CD4-positive, alpha-beta T cell treated with Interleukin-21 for 1 hour (primary cell): Measurements from ENCODE around the gene DERA.
"Not testable (repeated sequence)": the region's sequence is repeated elsewhere in the genome, so short reads cannot be mapped to it uniquely, and the experiment has no call there.

Experiments used
- DNase-seq: peaks from one replicate; pipeline ENCODE4 v3.0.0-alpha.2; 2020

Gene DERA

DNA sequence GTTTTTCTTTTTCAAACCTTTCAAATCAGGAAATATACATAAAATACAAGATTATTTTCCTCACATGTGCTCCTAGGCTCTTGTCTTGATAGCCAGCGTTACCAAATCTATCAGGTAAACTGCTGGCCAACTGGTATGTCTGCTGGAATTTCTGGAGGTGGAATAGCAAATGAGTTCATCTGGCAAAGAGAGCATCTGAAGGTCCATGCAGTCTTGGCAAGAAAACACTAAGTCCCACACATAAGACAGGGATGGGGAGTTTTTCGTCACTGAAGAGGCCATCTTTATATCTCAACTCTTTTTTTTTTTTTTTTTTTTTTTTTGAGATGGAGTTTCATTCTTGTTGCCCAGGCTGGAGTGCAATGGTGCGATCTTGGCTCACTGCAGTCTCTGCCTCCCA is 60.1 kb downstream of the DERA start:
- DNase-seq, result no peak

DNA sequence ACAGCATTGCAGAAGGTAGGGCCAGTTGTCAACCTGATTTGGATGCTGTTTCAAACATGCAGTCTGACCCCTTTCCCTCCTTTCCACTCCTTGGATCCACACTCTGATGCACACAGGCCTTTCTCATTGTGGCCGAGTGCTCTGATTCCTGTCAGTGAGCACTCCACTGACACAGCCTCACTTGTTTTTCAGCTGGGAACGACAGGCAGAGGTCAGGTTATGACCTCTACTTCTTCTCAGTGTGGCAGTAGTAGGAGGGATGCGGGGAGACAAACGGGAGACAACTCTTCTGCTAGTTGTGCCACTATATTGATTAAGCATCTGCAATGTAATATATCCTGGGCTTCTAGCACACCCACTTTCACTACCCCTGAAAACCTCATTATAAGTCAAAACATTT is 61.8 kb downstream of the DERA start:
- no peak for DNase-seq

DNA sequence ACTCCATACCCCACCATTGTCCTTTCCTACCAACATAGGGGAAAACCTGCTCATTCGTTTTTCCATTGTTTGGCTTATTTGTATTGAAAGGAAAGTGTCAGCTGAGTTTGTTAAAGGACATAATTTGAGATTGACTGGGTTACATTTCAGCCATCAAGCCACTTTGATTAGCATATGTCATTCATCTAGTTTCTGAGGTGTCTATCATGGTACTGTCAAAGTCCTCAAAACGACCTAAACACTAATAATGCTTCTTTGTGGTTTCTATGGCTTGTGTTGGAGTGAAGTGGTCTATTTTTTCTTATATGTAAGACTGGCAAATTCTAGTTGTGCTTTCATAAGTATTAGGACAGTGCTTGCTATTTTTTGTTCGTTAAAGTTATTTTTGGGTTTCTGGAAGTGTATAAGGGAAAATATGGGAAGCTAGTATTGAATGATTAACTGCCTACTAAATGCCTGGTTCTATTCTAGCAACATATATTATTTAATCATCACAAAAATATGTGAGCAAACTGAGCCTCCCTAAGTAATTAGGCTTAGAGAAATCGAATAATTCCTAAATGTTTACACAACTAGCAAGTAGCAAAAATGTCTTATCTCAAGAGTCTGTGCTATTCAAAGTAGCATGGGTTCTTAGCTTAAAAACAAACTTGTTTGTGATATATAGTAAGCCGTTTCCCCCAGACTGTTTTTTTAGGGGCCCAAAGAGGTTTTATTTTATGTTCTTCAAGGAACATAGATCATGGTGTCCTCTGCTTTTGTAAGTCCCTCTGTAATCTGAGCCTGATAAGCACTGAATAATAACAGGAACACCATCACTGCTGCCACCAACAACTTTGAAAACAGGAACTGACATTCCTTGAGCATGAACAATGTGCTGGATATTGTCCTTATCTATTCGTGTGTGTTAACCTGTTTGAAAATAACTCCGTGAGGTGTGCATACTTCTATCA is 67.1 kb downstream of the DERA start:
- no peak for DNase-seq

DNA sequence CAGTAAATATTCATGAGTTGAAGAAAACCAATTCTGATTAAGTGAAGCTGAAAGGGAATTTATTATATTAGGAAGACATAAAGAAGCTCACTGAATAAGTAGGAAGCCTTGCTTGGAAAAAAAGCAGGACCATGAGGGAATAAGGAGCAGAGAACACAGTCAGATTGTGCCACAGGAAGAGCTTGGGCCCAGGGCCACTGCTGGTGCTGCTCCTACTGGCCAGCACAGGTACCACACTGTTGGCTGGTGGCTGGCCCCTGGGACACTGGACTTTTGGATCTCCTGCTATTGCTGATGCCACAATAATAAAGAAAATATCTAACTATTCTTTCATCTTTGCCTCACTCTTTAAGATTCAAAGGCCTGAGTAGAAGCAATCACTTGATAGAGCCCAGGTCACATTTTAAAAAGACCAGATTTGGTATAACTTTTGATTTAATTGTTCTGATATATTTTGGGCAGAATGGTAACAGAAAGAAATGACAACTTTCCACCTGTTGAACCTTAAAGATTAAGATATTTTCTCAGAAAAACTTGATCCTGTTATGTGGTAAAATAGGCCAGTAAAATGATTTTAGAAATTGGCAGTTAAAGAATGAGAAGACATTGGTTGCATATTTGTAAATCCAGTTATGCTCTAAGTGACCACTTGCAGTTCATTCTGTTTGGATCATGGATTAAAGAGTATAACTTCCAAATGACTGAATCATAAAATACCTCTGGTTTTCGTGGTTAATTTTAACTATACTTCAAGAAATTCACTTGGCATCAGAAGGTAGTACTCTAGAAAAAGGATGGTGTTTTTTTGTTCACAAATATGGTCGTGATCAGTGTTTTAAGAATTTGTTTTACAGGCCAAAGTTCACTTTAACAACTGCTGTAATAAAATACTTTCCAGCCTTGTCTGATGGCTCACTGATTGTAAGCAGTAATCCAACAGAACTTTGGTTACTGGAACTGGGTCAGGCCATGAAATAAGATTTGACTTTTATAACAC is 68.3 kb downstream of the DERA start:
- DNase-seq, result no peak

DNA sequence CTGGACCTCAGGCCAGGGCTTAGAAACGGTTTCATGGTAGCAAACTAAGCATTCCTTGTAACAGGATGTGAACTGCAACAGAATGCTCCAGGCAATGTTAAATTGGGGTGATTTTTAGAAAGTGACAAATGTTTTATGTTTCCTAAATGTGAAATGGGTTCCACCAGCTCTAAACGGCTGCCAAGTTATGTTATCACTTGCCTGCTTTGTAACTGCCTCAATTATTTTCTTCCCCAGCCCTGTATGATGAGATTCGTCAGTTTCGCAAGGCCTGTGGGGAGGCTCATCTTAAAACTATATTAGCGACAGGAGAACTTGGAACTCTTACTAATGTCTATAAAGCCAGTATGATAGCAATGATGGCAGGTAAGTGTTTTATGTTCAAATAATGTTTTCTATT is 70.9 kb downstream of the DERA start:
- DNase-seq, result no peak

DNA sequence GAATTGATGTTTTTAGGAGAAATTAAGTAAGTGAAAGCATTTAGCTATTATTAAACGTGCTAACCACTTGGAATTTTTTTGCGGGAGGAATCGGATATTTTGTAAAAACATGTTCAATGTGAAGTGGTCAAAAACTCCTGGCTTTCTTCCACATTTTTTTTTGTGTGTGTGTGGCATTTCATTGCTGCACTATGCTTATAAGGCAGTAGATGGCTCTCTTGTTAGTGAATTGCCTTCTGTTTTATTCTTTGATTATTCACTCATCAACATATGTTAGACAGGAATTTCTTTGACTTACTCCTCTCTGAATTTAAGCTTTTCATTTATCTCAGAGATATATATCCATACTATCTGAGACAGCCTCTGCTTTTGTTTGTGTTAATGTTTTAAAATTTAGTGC is 71.3 kb downstream of the DERA start:
- DNase-seq, result no peak

DNA sequence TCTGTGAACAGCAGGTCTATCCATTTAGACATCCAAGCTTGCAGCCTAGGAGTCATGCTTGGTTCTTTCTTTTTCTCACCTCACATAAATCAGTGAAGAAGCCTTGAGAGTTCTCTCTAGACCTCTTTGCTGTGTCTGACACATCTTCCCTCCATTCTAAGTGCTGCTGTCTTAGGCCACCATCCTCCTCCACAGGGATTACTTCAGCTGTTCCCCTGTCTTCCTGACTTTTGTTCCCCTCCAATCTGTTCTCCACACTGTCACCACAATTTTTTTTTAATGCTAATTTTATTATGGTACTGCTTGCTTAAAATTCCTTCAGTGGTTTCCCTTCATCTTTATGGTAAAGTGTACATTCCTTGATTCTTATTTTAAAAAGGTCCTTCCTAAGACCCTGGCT is 71.8 kb downstream of the DERA start:
- DNase-seq, result no peak

DNA sequence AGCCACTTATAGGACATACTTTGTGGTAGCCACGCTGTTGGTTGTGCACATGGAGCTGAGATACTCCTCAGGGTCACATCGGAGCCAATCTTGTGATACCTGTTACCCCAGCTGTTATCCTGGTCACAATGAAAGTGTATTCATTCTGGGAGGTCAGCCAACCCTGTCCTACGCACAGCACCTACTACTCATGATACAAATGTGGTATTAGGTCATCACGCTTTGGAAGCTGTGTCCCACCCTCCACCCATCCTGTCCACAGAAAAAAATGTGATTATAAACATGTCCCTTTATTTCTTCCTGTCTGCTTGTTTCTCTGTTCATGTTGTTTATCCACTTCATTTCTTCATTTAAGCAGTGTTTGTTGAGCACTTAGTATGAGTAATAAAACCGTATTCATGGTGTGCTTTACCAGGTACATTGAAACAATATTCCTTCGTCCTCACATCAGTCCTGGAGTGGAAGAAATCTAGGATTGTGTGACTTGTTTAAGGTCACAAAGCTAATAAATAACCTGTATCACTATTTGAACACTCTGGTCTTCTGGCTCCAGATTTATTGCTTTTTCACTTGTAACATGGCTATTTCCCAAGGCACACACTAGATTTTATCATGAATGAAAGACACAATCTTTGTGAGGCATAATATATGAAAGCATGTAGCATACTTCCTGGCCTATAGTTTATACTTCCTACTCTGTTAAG is 73.1 kb downstream of the DERA start:
- no peak for DNase-seq

DNA sequence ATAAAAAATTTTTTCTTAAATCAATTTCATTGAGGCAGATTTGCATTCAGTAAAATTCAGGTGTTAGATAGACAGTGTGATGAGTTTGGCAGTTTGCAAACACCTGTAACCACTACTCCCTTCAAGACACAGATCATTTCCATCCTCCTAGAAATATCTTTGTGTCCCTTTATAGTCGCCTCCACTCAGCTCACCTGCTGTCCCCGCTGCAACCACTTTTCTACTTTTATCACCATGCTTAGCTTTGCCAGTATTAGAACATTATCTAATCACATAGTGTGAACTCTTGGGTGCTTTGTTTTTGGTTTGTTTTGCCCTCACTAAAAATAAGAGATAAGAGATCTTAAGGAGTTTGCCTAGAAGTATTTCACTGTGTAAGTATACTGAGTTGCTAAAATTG is 73.8 kb downstream of the DERA start:
- no peak for DNase-seq

DNA sequence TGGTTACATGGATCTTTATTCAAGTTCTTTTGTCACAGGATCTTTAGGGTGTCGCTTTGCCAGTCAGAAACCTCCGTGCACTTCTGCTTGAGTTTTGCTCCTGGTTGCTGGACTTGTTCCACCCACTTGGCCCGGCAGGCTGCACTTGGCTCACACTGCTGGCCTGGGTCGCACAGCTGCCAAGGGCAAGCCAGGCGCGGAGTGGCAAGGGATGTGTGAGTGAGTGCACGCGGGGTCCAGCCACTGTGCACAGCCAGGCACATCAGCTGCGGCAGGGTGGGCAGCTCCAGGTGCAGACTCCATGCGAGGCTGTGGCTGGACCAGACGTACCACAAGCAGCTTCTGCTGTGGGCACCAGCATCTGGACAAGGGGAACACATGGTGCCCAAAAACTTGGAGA is 76.6 kb downstream of the DERA start:
- DNase-seq, result no peak

DNA sequence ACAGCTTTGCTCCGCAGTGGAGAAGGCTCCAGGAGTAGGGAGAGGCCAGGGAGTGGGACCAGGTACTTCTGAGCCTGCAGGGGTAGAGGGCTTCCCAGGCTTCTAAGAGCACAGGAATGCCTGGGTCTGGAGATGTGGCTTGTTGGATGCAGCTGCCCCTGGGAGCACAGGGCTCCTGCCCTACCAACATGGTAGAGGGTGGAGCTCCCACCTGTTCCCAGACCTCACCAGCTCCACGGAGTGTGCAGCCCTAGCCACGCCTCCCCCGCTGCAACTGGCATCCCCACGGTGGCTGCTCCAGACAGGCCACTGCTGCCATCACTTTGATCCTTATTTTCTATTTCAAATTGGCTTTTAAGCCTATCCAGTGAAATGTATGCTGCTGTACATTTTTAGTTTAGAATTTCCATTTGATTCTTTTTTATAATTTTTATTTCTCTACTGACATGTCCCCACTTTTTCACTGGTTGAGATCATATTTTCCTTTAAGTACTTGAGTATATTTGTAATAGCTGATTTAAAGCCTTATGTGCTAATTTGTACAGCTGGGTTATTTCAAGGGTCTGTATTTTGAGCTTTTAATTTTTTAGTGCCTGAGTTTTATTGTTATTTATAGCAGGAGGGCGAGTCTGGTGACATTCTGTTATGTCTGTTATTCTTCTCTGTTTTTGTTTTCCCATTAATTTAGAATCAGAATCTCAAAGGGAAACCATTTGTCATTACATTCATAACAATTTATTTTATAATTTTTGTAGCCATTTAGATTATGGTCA is 78.0 kb downstream of the DERA start:
- no peak for DNase-seq

DNA sequence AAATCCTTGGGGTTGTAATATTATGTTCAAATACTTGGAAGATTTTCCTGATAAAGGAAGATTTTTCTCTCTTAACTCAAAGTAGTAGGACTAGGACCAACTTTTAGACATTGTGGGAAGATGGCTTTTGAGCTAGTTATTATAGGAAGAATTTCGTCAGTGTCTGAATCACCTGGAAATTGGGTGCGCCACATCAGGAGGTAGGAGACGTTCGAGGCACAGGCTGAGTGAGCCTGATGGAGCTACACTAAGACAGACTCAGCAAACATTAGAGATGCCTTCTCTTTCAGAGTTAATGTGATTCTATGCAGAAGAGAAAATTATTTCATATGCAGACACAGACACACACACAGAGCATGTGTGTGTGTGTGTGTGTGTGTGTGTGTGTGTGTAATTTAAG is 84.7 kb downstream of the DERA start:
- DNase-seq, result no peak

DNA sequence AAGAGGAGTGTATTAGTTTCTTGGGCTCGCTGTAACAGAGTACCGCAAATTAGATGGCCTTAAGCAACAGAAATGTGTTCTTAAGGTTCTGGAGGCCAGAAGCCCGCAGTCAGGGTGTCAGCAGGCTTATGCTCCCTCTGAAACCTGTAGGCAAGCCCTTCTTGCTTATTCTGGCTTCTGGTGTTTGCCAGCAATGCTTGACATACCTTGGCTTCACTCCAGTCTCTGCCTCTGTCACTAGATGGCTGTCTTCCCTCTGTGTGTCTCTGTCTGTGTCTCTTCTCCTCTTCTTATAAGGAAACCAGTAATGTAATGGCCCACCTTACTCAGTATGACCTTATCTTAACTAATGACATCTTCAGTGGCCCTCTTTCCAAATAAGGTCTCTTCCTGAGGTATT is 85.1 kb downstream of the DERA start:
- DNase-seq, result no peak

DNA sequence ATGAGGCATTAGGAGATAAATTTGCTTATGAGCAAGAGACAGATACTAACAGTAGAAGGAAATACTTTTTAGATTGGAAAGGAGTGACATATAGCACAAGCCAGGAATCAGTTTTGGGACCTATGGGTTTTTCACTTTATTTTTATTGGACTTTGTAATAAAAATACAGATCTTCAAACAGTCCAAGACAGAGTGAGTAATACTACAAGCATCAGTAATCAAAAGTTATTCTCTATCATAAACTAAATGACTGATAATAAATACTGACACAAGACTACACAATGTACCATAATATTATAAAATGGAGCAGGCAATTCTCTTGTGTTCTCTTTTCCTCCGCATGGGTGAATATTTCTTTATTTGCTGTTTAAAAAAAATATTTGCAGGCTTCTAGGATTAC is 85.8 kb downstream of the DERA start:
- no peak for DNase-seq

DNA sequence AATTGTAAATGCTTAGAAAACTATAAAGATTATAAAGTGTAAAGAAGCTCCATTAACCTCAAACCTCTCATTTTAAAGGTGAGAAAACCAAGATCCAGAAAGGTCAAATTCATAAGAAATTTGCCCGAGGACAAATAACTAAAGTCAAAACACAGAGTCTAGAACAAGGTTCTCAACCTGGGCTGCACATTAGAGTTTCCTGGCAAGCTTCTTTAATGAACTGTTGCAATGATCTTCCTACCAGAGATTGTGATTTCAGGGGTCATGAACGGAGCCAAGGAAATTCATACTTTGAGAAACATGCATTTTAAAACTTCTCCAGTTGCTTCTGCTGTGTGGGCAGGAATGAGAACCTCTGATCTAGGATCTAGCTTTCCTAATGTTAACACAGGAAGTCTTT is 86.8 kb downstream of the DERA start:
- no peak for DNase-seq

DNA sequence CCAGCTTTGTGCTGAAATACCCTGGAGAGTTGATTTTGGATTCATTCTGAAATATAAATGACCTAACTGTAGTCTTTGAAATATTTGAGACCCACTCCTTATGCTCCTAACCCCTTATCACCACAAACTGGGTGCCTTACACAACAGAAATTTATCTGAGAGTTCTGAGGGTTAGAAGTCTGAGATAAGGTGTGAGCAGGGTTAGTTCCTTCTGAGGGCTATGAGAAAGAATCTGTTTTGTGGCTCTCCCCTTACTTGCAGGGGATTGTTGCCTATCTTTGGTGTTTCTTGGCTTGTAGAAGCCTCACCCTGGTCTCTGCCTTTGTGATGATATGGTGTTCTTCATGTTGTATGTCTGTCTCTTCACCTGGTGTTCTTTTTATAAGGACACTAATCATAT is 91.7 kb downstream of the DERA start:
- no peak for DNase-seq

DNA sequence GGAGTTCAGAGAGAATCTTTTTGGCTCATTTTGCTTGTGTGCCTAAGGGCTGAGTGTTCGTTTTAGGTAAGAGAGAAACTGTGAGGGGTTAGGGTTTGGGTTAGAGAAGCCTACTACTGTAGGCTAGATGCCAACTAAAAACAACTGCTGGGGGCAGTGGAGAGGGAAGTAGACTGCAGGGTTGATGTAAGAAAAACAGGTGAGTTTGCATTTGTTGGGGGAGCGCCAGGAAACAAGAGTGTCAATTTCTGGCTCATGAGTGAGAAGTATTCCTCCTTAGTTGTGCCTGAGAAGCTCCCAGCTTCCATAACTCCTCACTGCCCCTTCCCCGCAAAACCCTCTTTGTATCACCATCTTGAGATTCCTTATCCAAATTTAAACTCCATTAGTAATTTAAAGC is 92.3 kb downstream of the DERA start:
- DNase-seq, result no peak

DNA sequence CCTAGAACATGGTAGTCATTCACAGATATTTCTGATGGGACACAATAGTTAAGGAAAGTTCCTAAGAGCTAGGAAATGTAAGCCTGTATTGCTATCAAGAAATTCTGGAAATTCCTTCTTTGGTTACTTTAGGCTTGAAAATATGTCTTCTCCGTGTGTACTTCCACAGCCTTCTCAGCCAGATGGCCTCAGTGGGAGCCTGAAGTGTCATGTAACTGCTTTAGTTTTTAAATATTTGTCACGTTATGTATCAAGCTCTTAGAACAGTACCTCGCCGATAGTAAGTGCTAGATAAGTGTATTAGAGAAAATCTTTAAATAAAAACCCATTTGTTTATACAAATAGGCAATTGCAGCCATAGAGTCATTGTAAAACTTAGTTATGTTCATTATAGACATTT is 95.6 kb downstream of the DERA start:
- DNase-seq, result no peak

DNA sequence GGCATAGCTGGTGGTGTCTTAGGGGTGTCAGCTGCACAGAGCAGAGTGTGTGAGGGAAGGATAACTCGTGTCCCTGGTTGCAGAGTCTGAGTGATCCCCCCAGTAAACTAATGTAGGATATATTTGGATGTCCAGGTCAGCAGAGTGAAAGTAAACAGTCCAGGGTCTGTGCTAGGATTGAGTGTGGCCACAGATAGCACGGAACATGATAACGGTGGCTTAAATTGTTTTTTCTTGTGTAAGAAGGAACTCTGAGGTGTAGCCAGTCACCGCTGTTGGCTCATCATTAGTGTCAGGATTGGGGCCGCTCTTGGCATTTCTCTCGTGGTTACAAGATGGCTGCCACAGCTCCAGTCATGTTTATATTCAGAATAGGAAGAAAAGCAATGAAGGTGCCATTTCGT is 97.3 kb downstream of the DERA start:
- no peak for DNase-seq

DNA sequence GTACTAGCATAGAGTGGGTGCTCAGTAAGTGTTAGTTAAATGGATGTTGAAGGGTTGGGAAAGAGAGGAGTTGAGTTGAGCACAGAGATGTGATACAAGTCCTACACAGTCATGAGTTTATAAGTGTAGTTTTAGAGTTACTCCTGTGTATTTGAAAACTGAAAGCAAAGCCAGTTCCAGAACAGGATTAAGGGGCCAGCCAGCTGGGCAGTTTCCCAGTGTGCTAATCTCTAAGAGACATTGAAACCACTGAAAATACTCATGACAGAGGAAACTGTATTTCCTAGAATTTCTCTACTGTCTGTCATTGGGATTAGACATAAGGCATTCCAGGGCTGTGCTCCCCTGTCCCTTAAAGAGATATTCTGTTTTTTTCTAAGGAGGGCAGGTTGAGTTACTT is 101.0 kb downstream of the DERA start:
- DNase-seq, result no peak

DNA sequence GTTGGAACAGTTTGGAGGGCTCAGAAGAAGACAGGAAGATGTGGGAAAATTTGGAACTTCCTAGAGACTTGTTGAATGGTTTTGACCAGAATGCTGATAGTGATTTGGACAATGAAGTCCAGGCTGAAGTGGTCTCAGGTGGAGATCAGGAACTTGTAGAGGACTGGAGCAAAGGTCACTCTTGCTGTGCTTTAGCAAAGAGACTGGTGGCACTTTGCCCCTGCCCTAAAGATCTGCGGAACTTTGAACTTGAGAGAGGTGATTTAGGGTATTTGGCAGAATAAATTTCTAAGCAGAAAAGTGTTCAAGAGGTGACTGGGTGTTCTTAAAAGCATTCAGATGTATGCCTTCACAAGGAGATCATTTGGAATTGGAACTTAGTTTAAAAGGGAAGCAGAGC is 102.6 kb downstream of the DERA start:
- DNase-seq, result not testable (repeated sequence)

DNA sequence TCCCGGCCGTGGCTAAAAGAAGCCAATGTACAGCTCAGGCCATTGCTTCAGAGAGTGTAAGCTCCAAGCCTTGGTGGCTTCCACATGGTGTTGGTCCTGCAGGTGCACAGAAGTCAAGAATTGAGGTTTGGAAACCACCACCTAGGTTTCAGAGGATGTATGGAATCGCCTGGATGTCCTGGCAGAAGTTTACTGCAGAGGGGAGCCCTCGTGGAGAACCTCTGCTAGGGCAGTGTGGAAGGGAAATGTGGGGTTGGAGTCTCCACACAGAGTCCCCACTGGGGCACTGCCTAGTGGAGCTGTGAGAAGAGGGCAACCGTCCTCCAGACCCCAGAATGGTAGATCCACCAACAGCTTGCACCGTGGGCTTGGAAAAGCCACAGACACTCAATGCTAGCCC is 103.3 kb downstream of the DERA start:
- not testable (repeated sequence) for DNase-seq
